ENCODE data around the gene ADGRF5.

ADGRF5 gene

DNA sequence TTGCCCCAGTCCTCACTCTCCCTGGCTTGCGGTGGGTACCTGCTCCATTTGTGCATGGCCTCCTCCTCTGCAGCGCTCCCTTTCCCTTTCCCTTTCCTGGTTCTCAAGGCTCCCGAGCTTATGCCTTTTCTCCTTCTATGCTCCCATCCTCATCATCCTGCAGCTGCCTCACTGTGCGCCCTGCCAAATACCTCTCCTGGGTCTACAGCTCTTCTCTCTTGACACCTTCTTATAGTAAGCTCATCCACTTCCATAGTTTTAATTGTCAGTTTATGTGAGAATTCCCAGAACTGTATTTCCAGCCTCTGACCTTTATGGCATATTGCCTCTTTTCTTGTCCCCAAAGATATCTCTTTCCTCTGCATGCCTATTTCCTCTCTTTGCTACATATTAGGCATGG, 5.9 kb downstream of the ADGRF5 start:
- H3K27ac ChIP-seq, result no peak overlapping the region
- no peak overlapping the region for H3K4me2 ChIP-seq
- H3K36me3 ChIP-seq, result no peaks in the 10 kb centered on the region
- TF ChIP-seq Cebpa-rat (IDR thresholded peaks at IDR 0.05), result no peak
- no peaks in the 10 kb centered on the region for H3K4me1 ChIP-seq
- H3K9me3 ChIP-seq, result no peaks in the 10 kb centered on the region
- H3K9ac ChIP-seq, result no peak overlapping the region
- H3K27me3 ChIP-seq, result no peaks in the 10 kb centered on the region
- H3K4me3 ChIP-seq, result no peak overlapping the region
- no peaks in the 10 kb centered on the region for H4K20me1 ChIP-seq

DNA sequence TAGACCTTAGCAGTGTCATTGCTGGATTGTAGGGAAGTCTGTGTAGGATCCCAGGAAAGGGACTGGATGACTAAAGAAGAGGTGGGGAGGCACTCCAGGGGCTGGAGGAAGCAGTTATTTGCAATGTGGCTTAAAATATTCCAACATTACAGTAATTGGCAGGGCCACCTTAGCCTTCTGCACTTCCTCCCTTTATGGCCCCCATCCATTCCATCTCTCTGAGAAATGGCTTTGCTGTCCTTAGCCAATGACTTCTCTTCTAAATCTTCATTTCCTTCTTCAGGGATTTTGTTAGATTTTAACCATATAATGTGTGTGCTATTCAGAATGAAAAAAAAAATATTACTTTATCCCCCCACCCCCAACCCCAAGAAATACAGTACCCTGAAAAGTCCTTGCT, 6.4 kb downstream of the ADGRF5 start:
- H3K36me3 ChIP-seq, result no peaks in the 10 kb centered on the region
- H4K20me1 ChIP-seq, result no peaks in the 10 kb centered on the region
- no peaks in the 10 kb centered on the region for H3K4me1 ChIP-seq
- no peaks in the 10 kb centered on the region for H3K27me3 ChIP-seq
- H3K9ac ChIP-seq, result no peak overlapping the region
- H3K4me2 ChIP-seq, result no peak overlapping the region
- no peak overlapping the region for H3K27ac ChIP-seq
- TF ChIP-seq Cebpa-rat (IDR thresholded peaks at IDR 0.05), result no peak
- no peaks in the 10 kb centered on the region for H3K9me3 ChIP-seq
- H3K4me3 ChIP-seq, result no peak overlapping the region

DNA sequence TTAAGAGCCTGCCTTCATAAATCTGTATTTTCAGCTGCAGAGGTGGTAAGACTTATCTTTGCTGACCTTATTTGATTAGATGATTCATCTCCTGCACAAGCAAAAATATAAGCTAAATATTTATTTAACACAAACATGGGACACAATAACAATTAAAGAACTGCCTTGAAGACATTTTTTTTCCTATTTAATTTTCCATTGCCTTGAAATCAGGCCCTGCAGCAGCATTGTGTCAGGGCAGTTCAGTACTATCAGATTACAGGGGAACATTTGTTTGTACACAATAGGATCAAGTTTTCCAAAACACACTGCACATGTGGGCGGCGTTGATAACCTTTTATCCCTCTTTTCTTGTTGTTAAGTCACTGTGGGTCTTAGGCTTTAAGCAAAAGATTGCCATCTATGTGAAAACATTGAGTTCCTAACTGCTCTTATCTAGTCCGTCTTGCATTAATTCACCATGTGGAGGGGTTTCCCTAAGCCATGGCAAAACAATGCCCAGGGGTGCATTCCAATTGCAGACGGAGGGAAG, 7.4 kb downstream of the ADGRF5 start:
- Histone ChIP-seq H4K20me1 (no peaks in the 10 kb centered on the region), H3K36me3 (no peaks in the 10 kb centered on the region), H3K4me1 (no peaks in the 10 kb centered on the region), H3K27ac (no peak overlapping the region), H3K27me3 (no peaks in the 10 kb centered on the region), H3K4me2 (no peak overlapping the region), H3K9ac (no peak overlapping the region), H3K9me3 (no peaks in the 10 kb centered on the region), H3K4me3 (no peak overlapping the region)
- no peak for TF ChIP-seq Cebpa-rat (IDR thresholded peaks at IDR 0.05)

DNA sequence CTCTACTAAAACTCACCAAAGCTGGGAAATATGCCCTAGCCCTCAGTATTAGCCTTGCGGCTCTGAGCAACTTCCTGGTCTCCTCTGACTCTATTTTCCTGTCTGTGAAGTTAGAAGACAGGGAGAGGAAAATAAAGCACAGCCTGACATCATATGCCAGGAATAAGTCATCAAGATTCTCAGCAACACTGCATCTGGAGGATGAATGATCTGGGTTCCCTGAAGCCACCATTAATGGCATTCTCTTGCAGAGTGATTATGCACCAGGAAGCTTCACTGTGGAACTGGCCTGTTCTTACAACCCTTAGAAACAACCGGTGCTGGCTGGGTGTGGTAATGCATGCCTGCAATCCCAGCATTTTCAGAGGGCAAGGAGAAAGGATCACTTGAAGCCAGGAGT, 12.4 kb downstream of the ADGRF5 start:
- no peak overlapping the region for H3K4me3 ChIP-seq
- H3K36me3 ChIP-seq, result no peaks in the 10 kb centered on the region
- H3K27ac ChIP-seq, result no peak overlapping the region
- TF ChIP-seq Cebpa-rat (IDR thresholded peaks at IDR 0.05), result no peak
- H3K4me2 ChIP-seq, result no peak overlapping the region
- no peaks in the 10 kb centered on the region for H3K9me3 ChIP-seq
- H4K20me1 ChIP-seq, result no peaks in the 10 kb centered on the region
- H3K9ac ChIP-seq, result no peak overlapping the region
- no peaks in the 10 kb centered on the region for H3K27me3 ChIP-seq
- no peaks in the 10 kb centered on the region for H3K4me1 ChIP-seq

DNA sequence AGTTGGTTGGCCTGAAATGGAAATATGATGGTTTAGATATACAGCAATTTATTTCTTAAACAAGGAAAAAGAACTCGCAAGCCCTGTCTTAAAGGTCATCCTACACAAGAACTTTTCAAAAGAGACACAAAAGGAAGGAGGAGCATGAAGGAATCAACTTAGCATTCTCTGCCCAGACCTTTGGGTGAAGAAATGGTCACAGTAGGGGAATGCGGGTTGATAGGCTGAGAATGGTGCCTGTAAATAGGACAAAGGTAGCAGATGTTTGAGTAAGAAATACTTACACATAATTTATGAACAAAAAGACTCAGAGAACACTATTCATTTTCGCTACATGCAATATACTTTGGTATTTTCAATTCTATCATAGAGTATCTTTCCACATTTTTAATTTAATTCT, 15.0 kb downstream of the ADGRF5 start:
- H3K4me3 ChIP-seq, result no peak overlapping the region
- H3K27ac ChIP-seq, result no peak overlapping the region
- H3K36me3 ChIP-seq, result no peaks in the 10 kb centered on the region
- no peak overlapping the region for H3K4me2 ChIP-seq
- TF ChIP-seq Cebpa-rat (IDR thresholded peaks at IDR 0.05), result no peak
- H4K20me1 ChIP-seq, result no peaks in the 10 kb centered on the region
- no peaks in the 10 kb centered on the region for H3K27me3 ChIP-seq
- no peak overlapping the region for H3K9ac ChIP-seq
- H3K9me3 ChIP-seq, result no peaks in the 10 kb centered on the region
- H3K4me1 ChIP-seq, result no peaks in the 10 kb centered on the region

DNA sequence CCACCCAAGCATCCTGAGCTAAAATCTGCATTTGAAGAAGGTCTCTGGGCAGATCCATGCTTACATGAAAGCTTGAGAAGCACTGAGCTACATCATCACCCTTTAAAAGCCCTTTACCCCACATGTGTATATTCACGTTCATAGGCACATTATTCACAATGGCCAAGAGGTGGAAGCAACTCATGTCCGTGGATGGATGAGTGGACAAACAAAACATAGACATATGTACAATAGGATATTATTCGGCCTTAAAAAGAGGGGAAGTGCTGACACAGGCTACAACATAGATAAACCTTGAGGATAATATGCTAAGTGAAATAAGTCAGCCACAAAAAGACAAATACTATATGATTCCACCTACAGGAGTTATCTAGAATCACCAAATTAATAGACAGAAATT, 17.6 kb downstream of the ADGRF5 start:
- Histone ChIP-seq H3K4me1 (no peaks in the 10 kb centered on the region), H3K9me3 (no peaks in the 10 kb centered on the region), H4K20me1 (no peaks in the 10 kb centered on the region), H3K27me3 (no peaks in the 10 kb centered on the region), H3K36me3 (no peaks in the 10 kb centered on the region), H3K9ac (no peak overlapping the region), H3K4me2 (no peak overlapping the region), H3K27ac (no peak overlapping the region), H3K4me3 (no peak overlapping the region)
- no peak for TF ChIP-seq Cebpa-rat (IDR thresholded peaks at IDR 0.05)

DNA sequence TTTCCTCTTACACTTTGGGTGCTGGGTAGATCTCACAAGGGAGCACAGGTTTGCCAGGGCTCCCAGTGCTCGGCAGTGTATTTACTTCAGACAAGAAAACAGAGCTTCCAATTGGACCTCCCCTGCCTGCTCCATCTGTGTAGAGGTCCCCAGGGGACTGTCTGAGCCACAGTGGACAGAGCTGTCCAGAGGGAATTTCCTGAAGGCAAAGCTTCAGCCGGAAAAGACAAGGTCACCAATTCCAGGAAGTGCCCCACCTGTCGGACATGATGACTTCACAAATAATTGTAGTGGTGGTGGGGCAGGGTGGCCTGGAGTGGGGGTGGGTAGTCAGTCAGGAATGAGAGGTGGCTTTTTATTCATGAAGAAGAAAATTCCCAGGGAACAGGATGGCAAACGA, 18.6 kb downstream of the ADGRF5 start:
- Histone ChIP-seq H3K4me3 (no peak overlapping the region), H4K20me1 (no peaks in the 10 kb centered on the region), H3K9ac (no peak overlapping the region), H3K9me3 (no peaks in the 10 kb centered on the region), H3K36me3 (no peaks in the 10 kb centered on the region), H3K4me2 (no peak overlapping the region), H3K4me1 (no peaks in the 10 kb centered on the region), H3K27ac (no peak overlapping the region), H3K27me3 (no peaks in the 10 kb centered on the region)
- TF ChIP-seq Cebpa-rat (IDR thresholded peaks at IDR 0.05), result no peak

DNA sequence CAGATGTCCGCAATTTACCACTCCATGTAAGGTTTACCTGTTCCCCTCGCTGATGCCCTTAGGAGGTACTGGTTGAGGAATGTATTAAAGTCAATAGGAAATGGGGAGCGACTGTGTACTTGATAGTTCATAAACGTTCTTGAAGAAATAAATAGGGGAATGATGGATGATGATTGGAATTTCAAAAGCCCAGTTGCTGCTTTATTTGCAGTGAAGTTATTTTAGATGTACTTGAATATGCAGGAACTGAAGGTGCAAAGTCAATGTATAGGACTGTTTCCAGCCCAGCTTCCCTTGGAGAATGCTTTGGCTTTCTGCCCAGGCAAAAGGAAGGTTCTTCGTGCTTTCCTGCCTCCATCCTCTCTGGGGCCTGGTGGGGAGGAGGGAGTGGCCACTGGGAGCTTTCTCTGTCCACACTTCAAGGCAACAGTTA, 19.8 kb downstream of the ADGRF5 start:
- Histone ChIP-seq H3K27ac (no peak overlapping the region), H3K4me3 (no peak overlapping the region), H3K4me1 (no peaks in the 10 kb centered on the region), H3K4me2 (no peak overlapping the region), H3K27me3 (no peaks in the 10 kb centered on the region), H3K36me3 (no peaks in the 10 kb centered on the region), H3K9ac (no peak overlapping the region), H3K9me3 (no peaks in the 10 kb centered on the region), H4K20me1 (no peaks in the 10 kb centered on the region)
- no peak for TF ChIP-seq Cebpa-rat (IDR thresholded peaks at IDR 0.05)

DNA sequence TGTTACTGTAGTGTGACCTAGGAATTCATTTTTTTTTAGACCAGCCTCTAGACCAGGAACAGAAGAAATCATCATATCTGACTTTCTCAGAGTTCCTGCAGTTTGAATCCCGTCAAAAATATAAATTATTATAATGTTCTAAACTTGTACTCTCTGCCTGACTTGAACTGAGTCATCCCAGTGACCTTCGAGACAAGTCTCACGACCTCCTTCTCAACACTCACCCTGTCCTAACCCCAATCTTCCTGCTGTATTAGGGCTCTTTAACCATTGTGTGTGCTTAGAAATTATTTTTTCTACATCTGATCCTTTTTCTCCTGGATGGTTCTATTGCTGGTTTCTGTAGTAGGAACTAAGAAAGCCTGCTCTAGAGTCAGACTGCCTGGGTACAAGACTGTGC, 21.5 kb downstream of the ADGRF5 start:
- Histone ChIP-seq H3K9me3 (no peaks in the 10 kb centered on the region), H3K4me3 (no peak overlapping the region), H4K20me1 (no peaks in the 10 kb centered on the region), H3K4me2 (no peak overlapping the region), H3K27me3 (no peaks in the 10 kb centered on the region), H3K4me1 (no peaks in the 10 kb centered on the region), H3K9ac (no peak overlapping the region), H3K36me3 (no peaks in the 10 kb centered on the region), H3K27ac (no peak overlapping the region)
- TF ChIP-seq Cebpa-rat (IDR thresholded peaks at IDR 0.05), result no peak

DNA sequence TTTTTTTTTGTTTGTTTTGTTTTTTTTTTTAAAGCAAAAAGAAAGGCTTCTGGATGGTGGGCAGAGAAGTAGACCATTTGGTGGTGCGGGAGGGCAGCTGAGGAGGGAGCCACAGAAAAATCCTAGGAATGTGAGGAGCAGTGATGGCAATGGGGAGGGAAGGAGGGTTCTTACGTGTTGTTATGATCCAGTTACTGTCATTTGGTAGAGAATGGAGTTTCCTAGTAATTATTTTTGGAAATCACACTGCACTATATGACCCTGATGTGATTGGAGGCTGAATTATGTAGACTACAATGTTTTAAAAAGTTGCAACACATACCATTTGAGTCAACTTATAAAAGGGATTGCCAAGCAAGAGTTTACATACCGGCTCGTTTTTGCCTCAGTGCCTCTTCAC, 22.1 kb downstream of the ADGRF5 start:
- H3K9me3 ChIP-seq, result no peaks in the 10 kb centered on the region
- no peak overlapping the region for H3K4me3 ChIP-seq
- H3K4me2 ChIP-seq, result no peak overlapping the region
- no peaks in the 10 kb centered on the region for H4K20me1 ChIP-seq
- no peak overlapping the region for H3K27ac ChIP-seq
- no peaks in the 10 kb centered on the region for H3K36me3 ChIP-seq
- no peak overlapping the region for H3K9ac ChIP-seq
- H3K27me3 ChIP-seq, result no peaks in the 10 kb centered on the region
- H3K4me1 ChIP-seq, result no peaks in the 10 kb centered on the region
- TF ChIP-seq Cebpa-rat (IDR thresholded peaks at IDR 0.05), result no peak

DNA sequence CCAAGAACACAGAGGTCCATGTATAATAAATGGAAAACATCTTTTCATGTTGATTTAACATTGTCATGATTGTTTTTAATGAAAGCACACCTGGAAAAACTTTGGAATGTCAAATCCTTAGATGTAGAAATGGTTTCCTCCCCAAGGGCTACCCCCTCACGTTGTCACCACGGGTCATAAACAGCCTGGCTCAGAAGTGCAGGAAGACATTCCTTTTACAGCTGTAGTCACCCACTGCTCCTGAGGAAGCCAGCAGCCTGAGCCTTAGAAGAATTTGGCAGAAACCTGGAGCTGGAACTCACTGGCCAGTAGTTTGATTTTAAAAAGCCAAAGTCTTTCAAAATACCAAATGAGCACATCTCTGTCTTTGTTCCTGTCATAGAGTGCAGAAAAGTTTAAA, 23.7 kb downstream of the ADGRF5 start:
- Histone ChIP-seq H3K4me1 (no peaks in the 10 kb centered on the region), H4K20me1 (no peaks in the 10 kb centered on the region), H3K27ac (no peak overlapping the region), H3K9me3 (no peaks in the 10 kb centered on the region), H3K36me3 (no peaks in the 10 kb centered on the region), H3K4me3 (no peak overlapping the region), H3K27me3 (no peaks in the 10 kb centered on the region), H3K4me2 (no peak overlapping the region), H3K9ac (no peak overlapping the region)
- TF ChIP-seq Cebpa-rat (IDR thresholded peaks at IDR 0.05), result no peak

Data from BLaER1 (cell line).